Skeletal muscle tissue (tissue), 4 donors: ENCODE data around the gene ZSWIM5. TPM values are rescaled to one million over a fixed set of nuclear protein-coding genes. Genes with fewer than 3 reads are reported as not detected.
"Not testable (repeated sequence)": the region's sequence is repeated elsewhere in the genome, so short reads cannot be mapped to it uniquely, and the experiment has no call there.

ENCODE experiments used
- H3K27ac ChIP-seq: one replicate; pipeline ENCODE4 v1.7.0; 2013; ENCODE audit warnings: mild to moderate bottlenecking, low read depth, low read length, inconsistent platforms
- H3K27me3 ChIP-seq, 3 donors: one replicate each; pipeline ENCODE4 v1.7.0; 2013; ENCODE audit warnings: low read length in 3 of 3; ENCODE audit not compliant: control insufficient read depth in 3 of 3, insufficient read depth in 3 of 3
- H3K36me3 ChIP-seq, 3 donors: one replicate each; pipeline ENCODE4 v1.7.0; 2013; ENCODE audit warnings: low read length in 3 of 3; ENCODE audit not compliant: control insufficient read depth in 3 of 3, insufficient read depth in 3 of 3
- H3K4me1 ChIP-seq, 3 donors: one replicate each; pipeline ENCODE4 v1.7.0; 2013; ENCODE audit warnings: low read length in 3 of 3, mild to moderate bottlenecking in 3 of 3; ENCODE audit not compliant: control insufficient read depth in 3 of 3, insufficient read depth in 3 of 3
- H3K4me3 ChIP-seq, 3 donors: one replicate each; pipeline ENCODE4 v1.7.0; 2013; ENCODE audit warnings: low read length in 3 of 3
- H3K9ac ChIP-seq, 3 donors: one replicate each; pipeline ENCODE4 v1.7.0; 2013; ENCODE audit warnings: low read length in 3 of 3, mild to moderate bottlenecking in 3 of 3, moderate library complexity in 2 of 3, low read depth in 1 of 3
- H3K9me3 ChIP-seq, 3 donors: one replicate each; pipeline ENCODE4 v1.7.0; 2013; ENCODE audit warnings: low read length in 3 of 3; ENCODE audit not compliant: control insufficient read depth in 3 of 3
- total RNA-seq: library from RNA; depleted of rRNA; stranded (reverse); fragments of >200 nt; gene quantifications from one replicate; pipeline ENCODE4 v1.2.3, GENCODE V29; 2014
- donor health status: Osteomylitis.

Gene ZSWIM5
- total RNA-seq, 1 donor from 2014 or later: 0.52 TPM

DNA sequence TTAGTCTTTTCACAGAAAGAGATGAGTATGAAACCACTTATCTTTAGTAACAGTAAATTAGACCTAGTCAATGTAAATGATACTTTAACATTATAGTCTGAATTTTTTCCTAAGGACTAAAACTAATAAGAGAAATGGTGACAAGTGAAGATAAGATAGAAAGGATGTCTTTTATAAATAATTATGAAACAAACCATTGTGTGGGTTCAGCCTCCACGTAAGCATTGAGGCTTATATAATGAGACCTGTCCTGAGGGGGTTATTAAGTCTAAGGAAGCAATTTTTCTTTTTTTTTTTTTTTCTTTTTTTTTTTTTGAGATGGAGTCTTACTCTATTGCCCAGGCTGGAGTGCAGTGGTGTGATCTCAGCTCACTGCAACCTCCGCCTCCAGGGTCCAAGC is 138.6 kb downstream of the ZSWIM5 start:
- no peaks in the 10 kb centered on the region for H3K4me1 ChIP-seq
- no peak overlapping the region for H3K4me3 ChIP-seq
- no peak overlapping the region for H3K9ac ChIP-seq
- no peaks in the 10 kb centered on the region for H3K36me3 ChIP-seq
- no peak overlapping the region for H3K27ac ChIP-seq
- H3K27me3 ChIP-seq: no peaks in the 10 kb centered on the region
- no peaks in the 10 kb centered on the region for H3K9me3 ChIP-seq

- no peak overlapping the region for H3K27ac ChIP-seq
- no peaks in the 10 kb centered on the region for H3K27me3 ChIP-seq
- H3K4me1 ChIP-seq: no peaks in the 10 kb centered on the region
- H3K9ac ChIP-seq: no peak overlapping the region
- H3K9me3 ChIP-seq: no peaks in the 10 kb centered on the region
- H3K4me3 ChIP-seq: no peak overlapping the region
- no peaks in the 10 kb centered on the region for H3K36me3 ChIP-seq
Measured at GRCh38 chr1:45065083-45065482, 141.3 kb downstream of the ZSWIM5 start.

DNA sequence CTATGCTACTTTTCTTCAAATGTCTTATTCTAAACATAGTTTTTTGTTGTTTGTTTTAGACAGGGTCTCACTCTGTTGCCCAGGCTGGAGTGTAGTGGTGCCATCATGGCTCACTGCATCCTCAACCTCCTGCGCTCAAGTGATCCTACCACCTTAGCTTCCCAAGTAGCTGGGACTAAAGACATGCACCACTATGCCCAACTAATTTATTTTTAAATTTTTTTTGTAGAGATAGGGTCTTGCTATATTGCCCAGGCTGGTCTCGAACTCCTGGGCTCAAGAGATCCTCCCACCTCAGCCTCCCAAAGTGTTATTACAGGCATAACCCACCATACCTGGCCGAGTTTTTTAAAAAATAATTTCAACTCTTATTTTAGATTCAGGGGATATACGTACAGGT is 143.9 kb downstream of the ZSWIM5 start:
- H3K4me3 ChIP-seq, H3K4me1 ChIP-seq, H3K36me3 ChIP-seq, H3K27ac ChIP-seq, H3K27me3 ChIP-seq, H3K9ac ChIP-seq, H3K9me3 ChIP-seq: not testable (repeated sequence)

DNA sequence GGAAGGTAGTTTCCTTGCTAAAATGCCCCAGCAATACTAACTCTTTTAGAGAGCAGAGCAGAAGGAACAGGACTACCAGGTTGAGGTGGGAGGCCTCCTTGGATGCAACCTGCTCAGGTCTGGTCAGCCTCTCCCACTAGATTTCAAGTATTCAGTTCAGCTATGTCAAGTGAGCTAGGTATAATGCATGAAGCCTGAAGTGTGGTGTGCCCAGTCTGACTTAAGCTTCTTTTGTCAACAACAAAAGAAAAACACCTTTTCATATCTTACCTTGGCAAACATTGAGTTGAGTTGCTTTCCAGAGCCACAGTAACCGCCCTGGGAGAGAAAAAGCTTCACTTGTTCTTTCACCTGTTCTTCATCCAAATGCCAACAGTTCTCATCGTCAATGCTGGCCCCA is 146.6 kb downstream of the ZSWIM5 start:
- Histone ChIP-seq H3K9ac (no peak overlapping the region), H3K9me3 (no peaks in the 10 kb centered on the region), H3K27me3 (no peaks in the 10 kb centered on the region), H3K4me1 (no peaks in the 10 kb centered on the region), H3K27ac (no peak overlapping the region), H3K4me3 (no peak overlapping the region), H3K36me3 (no peaks in the 10 kb centered on the region)

GRCh38 chr1:45057542-45057941 is 148.9 kb downstream of the ZSWIM5 start:
- H3K27ac ChIP-seq: no peak overlapping the region
- no peak overlapping the region for H3K9ac ChIP-seq
- no peak overlapping the region for H3K4me3 ChIP-seq
- H3K4me1 ChIP-seq: no peaks in the 10 kb centered on the region
- H3K27me3 ChIP-seq: no peaks in the 10 kb centered on the region
- no peaks in the 10 kb centered on the region for H3K9me3 ChIP-seq
- H3K36me3 ChIP-seq: no peaks in the 10 kb centered on the region

DNA sequence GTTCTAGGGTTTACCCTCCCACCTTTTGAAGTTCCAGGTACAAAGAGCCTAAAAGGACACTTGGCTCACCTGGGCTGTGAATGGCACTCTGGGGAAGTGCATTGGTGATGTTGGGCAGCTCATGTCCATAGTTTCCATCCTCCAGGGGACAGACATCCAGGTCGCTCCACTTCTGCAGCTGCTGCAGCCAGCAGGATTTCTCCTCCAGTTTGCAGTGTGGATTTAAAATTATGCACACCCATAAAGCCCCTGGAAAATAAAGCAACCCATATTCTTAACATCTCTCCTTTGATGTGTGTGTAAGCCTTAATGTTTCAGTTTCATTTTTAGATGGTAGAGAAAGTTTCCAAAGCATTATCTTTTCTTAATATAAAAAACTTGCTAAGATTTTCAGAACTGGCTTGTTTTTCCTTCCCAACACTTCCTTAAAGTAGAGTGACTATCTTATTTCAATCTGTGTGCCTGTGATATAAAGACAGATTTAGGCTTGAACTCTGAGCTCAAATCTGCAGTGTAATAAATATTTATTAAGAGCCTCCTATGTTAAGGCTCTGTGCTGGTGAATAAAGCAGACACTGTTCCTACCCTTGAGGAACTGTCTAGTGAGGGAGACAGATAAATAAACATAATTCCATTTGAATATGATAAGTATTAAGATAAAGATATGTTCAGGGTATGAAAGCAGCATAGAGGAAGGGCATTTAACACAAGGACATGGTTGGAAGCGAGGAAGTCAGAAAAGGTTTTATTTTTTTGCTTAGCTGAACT is 155.2 kb downstream of the ZSWIM5 start:
- Histone ChIP-seq H3K4me3 (no peak overlapping the region), H3K9me3 (no peaks in the 10 kb centered on the region), H3K9ac (no peak overlapping the region), H3K27me3 (no peaks in the 10 kb centered on the region), H3K4me1 (peaks cover 0 to 8% (median 3%) of the 10 kb centered on the region in 3 donors), H3K36me3 (peaks cover 0 to 2% (median 0%) of the 10 kb centered on the region in 3 donors), H3K27ac (no peak overlapping the region)

- Histone ChIP-seq H3K9me3 (no peaks in the 10 kb centered on the region), H3K4me3 (no peak overlapping the region), H3K9ac (no peak overlapping the region), H3K4me1 (peaks cover 0 to 8% (median 3%) of the 10 kb centered on the region in 3 donors), H3K27ac (no peak overlapping the region), H3K36me3 (peaks cover 0 to 2% (median 0%) of the 10 kb centered on the region in 3 donors), H3K27me3 (no peaks in the 10 kb centered on the region)
Measured at GRCh38 chr1:45047032-45047431, 159.4 kb downstream of the ZSWIM5 start.

DNA sequence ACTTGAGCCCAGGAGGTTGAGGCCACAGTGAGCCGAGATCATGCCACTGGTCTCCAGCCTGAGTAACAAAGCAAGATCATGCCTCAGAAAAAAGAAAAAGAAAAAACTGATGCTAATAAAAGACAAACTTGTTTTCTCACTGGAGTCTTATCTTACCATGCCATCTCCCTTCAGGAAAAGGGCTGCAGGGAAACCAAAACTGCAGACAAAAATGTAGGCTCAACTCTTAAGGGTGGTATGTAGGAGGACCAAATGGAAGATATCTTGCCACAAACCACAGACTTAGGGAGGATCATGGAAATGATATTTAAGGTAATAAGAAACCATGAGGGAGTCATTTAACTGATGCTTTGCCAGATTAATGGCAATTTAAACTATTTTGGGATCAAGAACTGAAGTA is 161.5 kb downstream of the ZSWIM5 start:
- Histone ChIP-seq H3K4me1 (peaks cover 0 to 8% (median 3%) of the 10 kb centered on the region in 3 donors), H3K4me3 (no peak overlapping the region), H3K9me3 (no peaks in the 10 kb centered on the region), H3K36me3 (no peaks in the 10 kb centered on the region), H3K9ac (no peak overlapping the region), H3K27me3 (no peaks in the 10 kb centered on the region), H3K27ac (no peak overlapping the region)

- peaks cover 0 to 8% (median 3%) of the 10 kb centered on the region in 3 donors for H3K4me1 ChIP-seq
- no peaks in the 10 kb centered on the region for H3K27me3 ChIP-seq
- no peak overlapping the region for H3K27ac ChIP-seq
- H3K9me3 ChIP-seq: no peaks in the 10 kb centered on the region
- H3K36me3 ChIP-seq: no peaks in the 10 kb centered on the region
- H3K9ac ChIP-seq: no peak overlapping the region
- H3K4me3 ChIP-seq: no peak overlapping the region
Measured at GRCh38 chr1:45043094-45043493, 163.3 kb downstream of the ZSWIM5 start.

DNA sequence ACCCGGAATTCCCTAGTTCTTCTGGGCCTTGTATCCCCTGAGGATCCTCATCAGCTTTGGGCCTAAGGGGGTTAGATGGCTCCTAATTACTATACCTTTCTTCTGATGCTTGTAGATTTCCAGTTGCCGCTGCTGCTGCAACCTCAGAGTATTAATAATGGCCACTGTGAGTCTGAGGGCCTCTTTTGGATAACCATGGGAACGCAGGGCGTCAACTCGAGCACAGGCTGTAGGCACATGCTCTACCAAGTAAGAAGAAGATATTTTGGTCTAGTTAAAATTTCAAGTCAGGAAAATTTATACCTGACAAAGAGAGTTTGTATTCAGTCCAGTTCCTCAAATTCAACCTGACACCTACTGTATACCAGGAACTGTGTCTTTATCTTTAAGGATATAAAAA is 166.1 kb downstream of the ZSWIM5 start:
- H3K27me3 ChIP-seq: no peaks in the 10 kb centered on the region
- H3K9me3 ChIP-seq: no peaks in the 10 kb centered on the region
- no peak overlapping the region for H3K4me3 ChIP-seq
- H3K27ac ChIP-seq: no peak overlapping the region
- no peaks in the 10 kb centered on the region for H3K4me1 ChIP-seq
- no peak overlapping the region for H3K9ac ChIP-seq
- H3K36me3 ChIP-seq: peaks cover 0 to 7% (median 4%) of the 10 kb centered on the region in 3 donors
